GM10248 (cell line): ENCODE data around the gene CUL1.

Experiments used
- CTCF ChIA-PET: fragments of 300-600 bp; sonication (Branson Sonifier 250); formaldehyde crosslinking; extraction: SDS; loops from one replicate; lab custom pipeline; 2021; ENCODE audit warnings: antibody characterized with exemption; lab: Yijun Ruan, JAX
- POLR2A ChIA-PET: fragments of 350-650 bp; sonication (Branson Sonifier 250); formaldehyde crosslinking; extraction: SDS; loops from one replicate; lab custom pipeline; 2020; ENCODE audit warnings: antibody characterized with exemption; lab: Yijun Ruan, JAX
- DNase-seq: peaks from one replicate; pipeline ENCODE4 v3.0.0; 2012; ENCODE audit errors: extremely low spot score
- TF ChIP-seq, protein P1 (sequence below): IDR thresholded peaks from 2 replicates; pipeline ENCODE4 v1.5.1; 2012; ENCODE audit warnings: mild to moderate bottlenecking, low read depth; ENCODE audit errors: extremely low read depth, missing control alignments, control extremely low read depth

CUL1 gene

DNA sequence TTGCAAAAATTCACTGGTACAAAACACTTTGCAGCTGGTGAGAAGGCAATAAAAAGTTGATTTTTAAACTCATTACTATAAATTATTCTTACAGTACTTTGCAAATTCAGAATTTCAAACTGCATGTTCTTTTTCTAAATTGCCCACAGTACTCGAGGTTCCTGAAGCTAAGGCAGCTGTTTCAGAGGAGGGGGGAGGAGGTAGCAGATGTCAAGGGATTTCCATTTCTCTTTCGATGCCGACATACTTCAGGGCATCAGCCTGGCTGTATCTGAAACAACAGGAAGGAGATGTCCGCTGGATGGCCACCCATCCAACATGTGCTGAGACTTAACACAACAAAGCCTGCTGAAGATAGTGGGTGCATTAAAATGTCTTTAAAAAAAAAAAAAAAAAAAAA is 108.7 kb downstream of the CUL1 start:
- no peak for DNase-seq
- POLR2A ChIA-PET = no interaction called here
- CTCF ChIA-PET = interaction anchor here (1.8 kb wide), 1 partner anchor 10 kb away, joined by 6 read pairs; no protein-coding TSS in a partner anchor
- TF ChIP-seq, protein P1, sequence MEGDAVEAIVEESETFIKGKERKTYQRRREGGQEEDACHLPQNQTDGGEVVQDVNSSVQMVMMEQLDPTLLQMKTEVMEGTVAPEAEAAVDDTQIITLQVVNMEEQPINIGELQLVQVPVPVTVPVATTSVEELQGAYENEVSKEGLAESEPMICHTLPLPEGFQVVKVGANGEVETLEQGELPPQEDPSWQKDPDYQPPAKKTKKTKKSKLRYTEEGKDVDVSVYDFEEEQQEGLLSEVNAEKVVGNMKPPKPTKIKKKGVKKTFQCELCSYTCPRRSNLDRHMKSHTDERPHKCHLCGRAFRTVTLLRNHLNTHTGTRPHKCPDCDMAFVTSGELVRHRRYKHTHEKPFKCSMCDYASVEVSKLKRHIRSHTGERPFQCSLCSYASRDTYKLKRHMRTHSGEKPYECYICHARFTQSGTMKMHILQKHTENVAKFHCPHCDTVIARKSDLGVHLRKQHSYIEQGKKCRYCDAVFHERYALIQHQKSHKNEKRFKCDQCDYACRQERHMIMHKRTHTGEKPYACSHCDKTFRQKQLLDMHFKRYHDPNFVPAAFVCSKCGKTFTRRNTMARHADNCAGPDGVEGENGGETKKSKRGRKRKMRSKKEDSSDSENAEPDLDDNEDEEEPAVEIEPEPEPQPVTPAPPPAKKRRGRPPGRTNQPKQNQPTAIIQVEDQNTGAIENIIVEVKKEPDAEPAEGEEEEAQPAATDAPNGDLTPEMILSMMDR = no peak

DNA sequence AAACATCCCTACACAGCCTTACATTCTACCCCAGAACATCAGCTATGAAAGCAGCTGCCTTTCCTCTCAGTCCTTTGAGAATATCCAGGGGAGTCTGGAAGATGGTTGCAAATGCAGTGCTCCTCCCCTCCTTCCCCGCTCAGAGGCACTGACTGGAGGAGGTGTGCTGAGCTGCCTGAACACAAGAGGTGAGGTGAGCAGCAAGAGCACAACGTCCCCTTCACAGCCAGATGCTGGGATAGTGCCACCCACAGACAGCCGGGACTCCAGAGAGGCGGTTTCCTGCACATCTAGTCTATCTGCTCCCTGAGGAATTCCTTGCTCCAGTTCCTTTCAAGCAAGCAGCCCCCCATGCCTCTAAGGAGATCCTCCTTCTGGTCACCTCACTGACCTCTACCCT is 111.2 kb downstream of the CUL1 start:
- TF ChIP-seq, protein P1 = no peak
- DNase-seq = no peak
- CTCF ChIA-PET = interaction anchor here (1.2 to 2.5 kb wide), 4 partner anchors 9 to 36 kb away, joined by 3 to 6 read pairs (median 4); no protein-coding TSS in a partner anchor
- POLR2A ChIA-PET = no interaction called here

GRCh38 chr7:148811892-148812291 is 113.2 kb downstream of the CUL1 start:
- CTCF ChIA-PET = interaction anchor here (1.7 to 2.5 kb wide), 2 partner anchors 9 to 19 kb away, joined by 4 to 6 read pairs; no protein-coding TSS in a partner anchor
- POLR2A ChIA-PET = no interaction called here
- TF ChIP-seq, protein P1 = no peak
- no peak for DNase-seq

GRCh38 chr7:148813890-148814289 is 115.2 kb downstream of the CUL1 start:
- POLR2A ChIA-PET = no interaction called here
- TF ChIP-seq, protein P1 = no peak
- CTCF ChIA-PET = interaction anchor here (1.1 to 1.4 kb wide), 2 partner anchors 27 to 32 kb away, joined by 3 read pairs; no protein-coding TSS in a partner anchor
- no peak for DNase-seq

DNA sequence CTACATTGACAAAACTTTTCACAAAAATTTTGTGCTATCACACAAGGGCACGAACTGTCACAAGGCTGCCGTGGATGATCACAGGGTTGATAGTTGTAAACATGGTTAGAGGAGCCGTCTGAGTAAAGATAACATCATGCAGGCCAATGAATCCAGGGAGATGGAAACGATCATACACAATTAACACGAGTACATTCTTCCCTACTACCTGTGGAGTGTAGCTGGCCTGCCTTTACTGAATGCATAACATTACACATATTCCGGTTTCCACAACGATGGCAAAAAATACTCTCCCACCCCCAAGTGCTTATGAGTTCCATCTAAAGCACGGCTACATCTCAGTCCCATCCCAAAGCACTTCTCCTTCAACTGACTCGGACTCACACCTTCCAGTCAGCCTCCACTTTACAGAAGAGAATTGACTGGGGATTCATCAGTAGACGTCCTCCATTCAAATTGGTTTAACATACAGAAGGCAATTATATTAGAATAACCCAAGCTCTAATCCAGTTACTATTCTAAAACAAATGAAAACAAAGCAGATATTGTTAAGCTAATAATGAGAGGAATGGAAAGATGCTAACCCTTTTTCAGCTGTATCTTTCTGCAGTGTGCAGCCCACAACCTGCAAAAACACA is 116.3 kb downstream of the CUL1 start:
- ChIA-PET CTCF (interaction anchor here (2.6 kb wide), 1 partner anchor 41 kb away, joined by 10 read pairs; no protein-coding TSS in a partner anchor), POLR2A (no interaction called here)
- DNase-seq = no peak
- TF ChIP-seq, protein P1 = no peak

DNA sequence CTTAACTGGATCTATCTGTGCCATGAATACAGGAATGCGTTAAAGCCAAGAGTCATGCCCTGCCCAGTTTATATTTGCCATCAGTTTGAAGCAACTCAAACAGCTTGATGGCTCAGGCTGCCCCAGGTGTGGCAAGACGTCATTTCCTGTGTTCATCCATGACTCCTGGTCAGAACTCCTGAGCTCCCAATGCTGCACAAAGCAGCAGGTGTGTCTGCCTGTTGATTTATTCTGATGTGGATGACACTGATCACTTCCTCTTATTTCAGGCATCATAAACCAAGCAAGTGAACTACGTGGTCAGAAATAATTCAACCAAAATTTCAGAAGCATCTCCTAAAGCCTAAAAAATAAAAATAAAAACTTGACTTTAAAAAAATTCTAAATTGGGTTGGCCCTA is 116.9 kb downstream of the CUL1 start:
- DNase-seq = no peak
- ChIA-PET CTCF (interaction anchor here (1.0 to 2.6 kb wide), 2 partner anchors 39 to 41 kb away, joined by 3 to 10 read pairs; no protein-coding TSS in a partner anchor), POLR2A (no interaction called here)
- TF ChIP-seq, protein P1 = no peak
